Breast epithelium (tissue), 3 donors: ENCODE data around the gene POLR2E.

Experiments used
- CTCF ChIP-seq, 3 donors: fragments of 450-650 bp; IDR thresholded peaks; one replicate each; pipeline ENCODE4 v1.5.1; 2016 to 2017; ENCODE audit warnings: antibody characterized with exemption in 3 of 3, mild to moderate bottlenecking in 3 of 3, moderate library complexity in 3 of 3
- POLR2A ChIP-seq: fragments of 450-650 bp; IDR thresholded peaks from one replicate; pipeline ENCODE4 v1.6.1; 2016; ENCODE audit warnings: antibody characterized with exemption, mild to moderate bottlenecking, moderate library complexity
- POLR2AphosphoS5 ChIP-seq, 3 donors: sonication (generic); formaldehyde crosslinking; IDR thresholded peaks; one replicate each; pipeline ENCODE4 v1.6.1; 2017; ENCODE audit warnings: antibody characterized with exemption in 3 of 3

DNA sequence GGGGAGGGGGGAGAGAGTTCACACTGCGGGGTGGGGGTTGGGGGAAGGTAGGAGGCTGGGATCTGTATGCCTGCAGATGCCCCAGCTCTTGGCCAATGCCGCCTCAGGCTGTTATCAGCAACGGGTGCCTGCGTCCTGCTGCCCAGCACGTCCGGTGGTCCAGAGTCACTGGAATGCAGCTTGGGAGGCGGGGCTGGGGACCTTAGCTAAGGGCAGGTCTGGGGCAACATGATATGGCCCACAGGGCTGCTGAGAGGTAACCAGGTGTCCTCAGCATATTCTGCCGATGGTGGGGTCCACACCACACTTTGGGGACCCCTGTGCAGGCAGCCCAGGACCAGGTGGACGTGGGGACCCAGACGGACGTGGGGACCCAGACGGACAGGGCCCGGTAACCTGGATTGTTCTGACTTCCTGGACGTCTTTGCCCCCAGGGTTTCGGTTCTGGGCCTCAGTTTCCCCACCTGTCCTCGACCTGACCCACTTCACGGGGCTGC is 28.9 kb downstream of the POLR2E start:
- TF ChIP-seq CTCF (IDR thresholded peaks at IDR 0.05) (no peak), POLR2A (no peak), POLR2AphosphoS5 (IDR thresholded peaks at IDR 0.05) (no peak)
